ENCODE data around the gene BBIP1. TPM values are rescaled to one million over a fixed set of nuclear protein-coding genes. Genes with fewer than 3 reads are reported as not detected.

The BBIP1 gene
- total and polyA plus RNA-seq, 2 experiments from 2014 or later, result 14.8 to 56.5 TPM

DNA sequence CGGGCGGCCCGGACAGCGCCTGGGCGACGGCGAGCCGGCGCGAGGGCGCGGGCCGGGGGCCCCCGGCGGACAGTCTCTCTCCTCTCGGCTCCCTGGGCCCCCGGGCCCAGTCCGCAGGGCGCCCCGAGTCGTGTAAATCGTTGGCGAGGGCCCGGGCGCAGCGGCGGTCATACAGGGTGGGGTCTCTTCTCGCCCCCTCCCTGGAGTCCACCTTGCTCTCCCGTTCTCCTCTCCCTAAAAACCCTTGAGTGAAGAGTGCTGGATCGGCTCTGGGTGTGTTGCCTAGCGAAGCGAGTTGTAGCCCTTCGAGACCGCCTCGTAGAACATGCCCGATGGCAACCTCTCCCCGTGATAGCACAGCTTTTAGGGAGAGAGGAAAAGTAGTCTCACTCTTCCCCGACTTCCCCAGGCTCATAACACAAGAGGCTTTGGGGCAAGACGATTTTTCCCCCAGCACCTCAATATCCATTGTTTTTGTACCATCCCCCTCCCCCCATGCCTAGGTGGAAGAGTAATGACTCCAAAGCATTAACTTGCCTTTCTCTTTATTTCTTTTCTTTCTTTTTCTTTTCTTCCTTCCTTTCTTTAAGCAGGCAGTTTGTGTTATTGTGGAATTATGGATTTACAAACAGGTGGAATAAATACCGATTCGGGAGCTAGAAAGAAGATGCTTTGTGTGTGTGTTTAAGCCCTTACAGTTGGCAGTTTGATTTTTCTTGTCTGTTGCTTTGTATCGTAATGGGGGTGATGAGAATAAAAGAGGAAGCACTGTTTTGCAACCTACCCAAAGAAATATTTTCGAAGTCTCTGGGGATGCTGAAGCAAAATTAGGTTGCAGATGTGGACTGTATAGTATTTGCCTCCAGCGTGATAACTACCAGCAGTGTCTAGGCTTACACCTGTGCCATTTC, 1.2 kb upstream of the BBIP1 start:
- Histone ChIP-seq H3K36me3 (ENCODE audit: insufficient read depth) (no peaks in the 10 kb centered on the region), H2AFZ (peak overlapping the region; percentile 33; the same call in 1 of the 2 replicates), H4K20me1 (replicated peaks; ENCODE audit: insufficient read depth) (peaks cover 4% of the 10 kb centered on the region; the same call in 1 of the 2 replicates)

More for the DNA sequence above, 1.2 kb upstream of the BBIP1 start:
- H3K27ac ChIP-seq (ENCODE audit: low read depth), result peak overlapping the region; percentile 65
- Mint-ChIP-seq H3K9me3 (no peaks in the 10 kb centered on the region), H3K4me3 (peak overlapping the region; percentile 88), H3K4me1 (peaks cover 23% of the 10 kb centered on the region; the same call in 2 of the 3 replicates), H3K36me3 (ENCODE audit: low read depth) (0 out of 3 replicates have a peak, but pooled peaks cover 4% of the 10 kb centered on the region), H3K27ac (peak overlapping the region; percentile 49), H3K27me3 (ENCODE audit: insufficient read depth, low read depth, poor library complexity) (peaks cover 7% of the 10 kb centered on the region)
- peak overlapping the region; percentile 60 for H3K4me3 ChIP-seq
- H3K27me3 ChIP-seq (ENCODE audit: insufficient read depth), result no peaks in the 10 kb centered on the region
- H3K79me2 ChIP-seq (replicated peaks; ENCODE audit: insufficient read depth), result peaks cover 58% of the 10 kb centered on the region
- no peaks in the 10 kb centered on the region for H3F3A ChIP-seq (replicated peaks; ENCODE audit: low read depth)
- peaks cover 16% of the 10 kb centered on the region for H3K4me1 ChIP-seq (ENCODE audit: insufficient read depth)
- DNase-seq (ENCODE audit: low spot score) (peak; percentile 65), ATAC-seq (no peak; the same call in 2 of the 3 replicates)
- no peaks in the 10 kb centered on the region for H3K9me2 ChIP-seq (ENCODE audit: insufficient read depth)
- peak overlapping the region; percentile 80 for H3K4me2 ChIP-seq
- TF ChIP-seq EZH2 (IDR thresholded peaks at IDR 0.05; ENCODE audit: low read depth, unreplicated experiment) (no peak), ZNF331 (CRISPR knock-in tag; IDR thresholded peaks at IDR 0.05; ENCODE audit: low read depth) (no peak), ZNF462 (CRISPR knock-in tag; IDR thresholded peaks at IDR 0.05) (no peak), JUNB (IDR thresholded peaks at IDR 0.05; ENCODE audit: unreplicated experiment) (no peak), ZNF114 (CRISPR knock-in tag; IDR thresholded peaks at IDR 0.05) (no peak), CREB1 (CRISPR knock-in tag; IDR thresholded peaks at IDR 0.05; ENCODE audit: low read depth) (no peak), STAT1 (IDR thresholded peaks at IDR 0.05; ENCODE audit: unreplicated experiment) (no peak), POLR2AphosphoS5 (IDR thresholded peaks at IDR 0.05; ENCODE audit: low read depth) (no peak), NANOG (IDR thresholded peaks at IDR 0.05; ENCODE audit: borderline replicate concordance) (no peak), EZH2phosphoT487 (IDR thresholded peaks at IDR 0.05; ENCODE audit: unreplicated experiment) (no peak)
- TF ChIP-seq, protein P1, sequence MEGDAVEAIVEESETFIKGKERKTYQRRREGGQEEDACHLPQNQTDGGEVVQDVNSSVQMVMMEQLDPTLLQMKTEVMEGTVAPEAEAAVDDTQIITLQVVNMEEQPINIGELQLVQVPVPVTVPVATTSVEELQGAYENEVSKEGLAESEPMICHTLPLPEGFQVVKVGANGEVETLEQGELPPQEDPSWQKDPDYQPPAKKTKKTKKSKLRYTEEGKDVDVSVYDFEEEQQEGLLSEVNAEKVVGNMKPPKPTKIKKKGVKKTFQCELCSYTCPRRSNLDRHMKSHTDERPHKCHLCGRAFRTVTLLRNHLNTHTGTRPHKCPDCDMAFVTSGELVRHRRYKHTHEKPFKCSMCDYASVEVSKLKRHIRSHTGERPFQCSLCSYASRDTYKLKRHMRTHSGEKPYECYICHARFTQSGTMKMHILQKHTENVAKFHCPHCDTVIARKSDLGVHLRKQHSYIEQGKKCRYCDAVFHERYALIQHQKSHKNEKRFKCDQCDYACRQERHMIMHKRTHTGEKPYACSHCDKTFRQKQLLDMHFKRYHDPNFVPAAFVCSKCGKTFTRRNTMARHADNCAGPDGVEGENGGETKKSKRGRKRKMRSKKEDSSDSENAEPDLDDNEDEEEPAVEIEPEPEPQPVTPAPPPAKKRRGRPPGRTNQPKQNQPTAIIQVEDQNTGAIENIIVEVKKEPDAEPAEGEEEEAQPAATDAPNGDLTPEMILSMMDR (conservative IDR thresholded peaks at IDR 0.05; ENCODE audit: low read depth in 2 of 2), result no peak
- TF ChIP-seq, protein P2, sequence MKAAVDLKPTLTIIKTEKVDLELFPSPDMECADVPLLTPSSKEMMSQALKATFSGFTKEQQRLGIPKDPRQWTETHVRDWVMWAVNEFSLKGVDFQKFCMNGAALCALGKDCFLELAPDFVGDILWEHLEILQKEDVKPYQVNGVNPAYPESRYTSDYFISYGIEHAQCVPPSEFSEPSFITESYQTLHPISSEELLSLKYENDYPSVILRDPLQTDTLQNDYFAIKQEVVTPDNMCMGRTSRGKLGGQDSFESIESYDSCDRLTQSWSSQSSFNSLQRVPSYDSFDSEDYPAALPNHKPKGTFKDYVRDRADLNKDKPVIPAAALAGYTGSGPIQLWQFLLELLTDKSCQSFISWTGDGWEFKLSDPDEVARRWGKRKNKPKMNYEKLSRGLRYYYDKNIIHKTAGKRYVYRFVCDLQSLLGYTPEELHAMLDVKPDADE (IDR thresholded peaks at IDR 0.05), result no peak
- TF ChIP-seq, protein P3, sequence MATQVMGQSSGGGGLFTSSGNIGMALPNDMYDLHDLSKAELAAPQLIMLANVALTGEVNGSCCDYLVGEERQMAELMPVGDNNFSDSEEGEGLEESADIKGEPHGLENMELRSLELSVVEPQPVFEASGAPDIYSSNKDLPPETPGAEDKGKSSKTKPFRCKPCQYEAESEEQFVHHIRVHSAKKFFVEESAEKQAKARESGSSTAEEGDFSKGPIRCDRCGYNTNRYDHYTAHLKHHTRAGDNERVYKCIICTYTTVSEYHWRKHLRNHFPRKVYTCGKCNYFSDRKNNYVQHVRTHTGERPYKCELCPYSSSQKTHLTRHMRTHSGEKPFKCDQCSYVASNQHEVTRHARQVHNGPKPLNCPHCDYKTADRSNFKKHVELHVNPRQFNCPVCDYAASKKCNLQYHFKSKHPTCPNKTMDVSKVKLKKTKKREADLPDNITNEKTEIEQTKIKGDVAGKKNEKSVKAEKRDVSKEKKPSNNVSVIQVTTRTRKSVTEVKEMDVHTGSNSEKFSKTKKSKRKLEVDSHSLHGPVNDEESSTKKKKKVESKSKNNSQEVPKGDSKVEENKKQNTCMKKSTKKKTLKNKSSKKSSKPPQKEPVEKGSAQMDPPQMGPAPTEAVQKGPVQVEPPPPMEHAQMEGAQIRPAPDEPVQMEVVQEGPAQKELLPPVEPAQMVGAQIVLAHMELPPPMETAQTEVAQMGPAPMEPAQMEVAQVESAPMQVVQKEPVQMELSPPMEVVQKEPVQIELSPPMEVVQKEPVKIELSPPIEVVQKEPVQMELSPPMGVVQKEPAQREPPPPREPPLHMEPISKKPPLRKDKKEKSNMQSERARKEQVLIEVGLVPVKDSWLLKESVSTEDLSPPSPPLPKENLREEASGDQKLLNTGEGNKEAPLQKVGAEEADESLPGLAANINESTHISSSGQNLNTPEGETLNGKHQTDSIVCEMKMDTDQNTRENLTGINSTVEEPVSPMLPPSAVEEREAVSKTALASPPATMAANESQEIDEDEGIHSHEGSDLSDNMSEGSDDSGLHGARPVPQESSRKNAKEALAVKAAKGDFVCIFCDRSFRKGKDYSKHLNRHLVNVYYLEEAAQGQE (IDR thresholded peaks at IDR 0.05; ENCODE audit: unreplicated experiment), result no peak

Data from GM23338 (cell line).